NAMALWA (cell line): ENCODE measurements around the gene IFNG-AS1.
A peak's percentile ranks its signal among the peaks of the same experiment; 100 is the strongest.

Experiments
- DNase-seq: peaks from one replicate; pipeline ENCODE4 v3.0.0-alpha.2; 2015; ENCODE audit warnings: low spot score

IFNG-AS1 gene

DNA sequence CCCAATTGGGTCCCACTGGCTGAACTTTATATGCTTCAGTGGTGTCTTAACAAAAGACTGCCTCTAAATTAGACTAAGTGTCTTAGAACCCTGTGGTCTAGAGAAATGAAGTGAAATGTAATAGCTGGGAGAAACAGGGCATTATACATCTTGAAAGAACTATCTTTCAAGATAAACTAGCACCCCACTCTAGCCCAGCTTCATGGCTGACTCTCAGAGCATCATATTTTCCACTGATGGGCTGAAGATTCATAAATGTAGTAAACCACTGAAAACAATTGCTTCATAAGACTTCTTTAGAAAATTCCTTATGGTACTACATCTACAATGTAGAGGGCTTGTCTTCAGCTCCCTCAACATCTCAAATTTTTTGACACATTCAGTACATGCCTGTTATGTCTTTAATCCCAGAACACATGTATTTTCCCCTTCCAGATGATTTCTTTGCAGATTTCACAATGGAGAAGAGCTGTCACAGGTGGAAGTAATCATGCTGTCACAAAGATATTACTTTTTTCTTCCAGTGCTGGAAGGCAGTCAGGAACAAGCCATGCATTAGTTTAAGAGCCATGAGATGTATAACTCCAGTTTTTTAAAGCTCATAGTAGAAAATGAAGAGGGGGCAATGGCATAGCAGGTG lies 48.5 kb downstream of the IFNG-AS1 start:
- DNase-seq = no peak

DNA sequence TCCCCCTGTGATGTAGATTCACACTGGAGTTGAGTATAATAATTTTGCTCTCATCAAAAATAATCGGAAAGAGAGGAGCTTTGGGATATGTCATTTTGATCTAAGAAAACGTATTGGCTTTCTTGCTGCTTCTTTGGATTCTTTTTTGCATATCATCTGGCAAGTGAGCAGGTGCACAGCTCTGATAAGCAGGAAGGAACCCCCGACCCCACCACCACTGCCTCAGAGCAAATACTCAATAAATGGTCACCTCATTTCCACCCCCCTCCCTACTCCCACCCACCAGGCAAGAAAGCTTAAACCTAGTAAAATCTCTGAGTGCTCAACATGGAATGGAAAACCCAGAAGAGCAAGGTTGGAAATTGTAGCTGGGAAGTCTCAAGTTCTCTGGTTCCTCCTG lies 49.4 kb downstream of the IFNG-AS1 start:
- no peak for DNase-seq

DNA sequence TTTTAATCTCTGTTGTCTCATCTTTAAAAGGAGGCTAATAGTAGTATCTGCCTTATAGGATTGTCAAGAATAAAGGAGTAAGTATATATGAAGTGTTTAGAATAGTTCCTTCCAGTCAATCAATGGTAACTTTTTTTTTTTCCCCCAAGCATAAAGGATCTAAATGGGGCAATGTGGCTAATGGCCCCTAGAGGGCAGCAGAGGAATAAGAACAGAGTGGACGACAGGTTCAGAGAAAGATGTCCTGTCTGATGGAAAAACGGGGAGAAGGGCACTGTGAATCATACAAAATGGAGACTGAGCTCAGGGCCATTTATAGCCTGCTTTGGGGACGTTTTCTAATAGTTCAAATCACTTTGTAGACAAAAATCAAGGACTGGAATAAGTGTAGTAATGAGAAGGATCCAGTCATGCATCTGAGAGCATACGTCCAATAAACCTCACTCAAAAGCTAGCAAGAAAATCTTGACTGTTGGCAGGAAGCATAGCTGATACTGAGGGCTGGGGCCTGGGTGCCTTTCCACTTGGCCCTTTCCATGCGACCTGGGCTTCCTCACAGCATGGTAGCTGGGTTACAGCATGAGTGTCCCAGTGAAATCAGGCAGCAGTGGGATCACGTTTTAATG lies 51.3 kb downstream of the IFNG-AS1 start:
- DNase-seq = peak; percentile 85

DNA sequence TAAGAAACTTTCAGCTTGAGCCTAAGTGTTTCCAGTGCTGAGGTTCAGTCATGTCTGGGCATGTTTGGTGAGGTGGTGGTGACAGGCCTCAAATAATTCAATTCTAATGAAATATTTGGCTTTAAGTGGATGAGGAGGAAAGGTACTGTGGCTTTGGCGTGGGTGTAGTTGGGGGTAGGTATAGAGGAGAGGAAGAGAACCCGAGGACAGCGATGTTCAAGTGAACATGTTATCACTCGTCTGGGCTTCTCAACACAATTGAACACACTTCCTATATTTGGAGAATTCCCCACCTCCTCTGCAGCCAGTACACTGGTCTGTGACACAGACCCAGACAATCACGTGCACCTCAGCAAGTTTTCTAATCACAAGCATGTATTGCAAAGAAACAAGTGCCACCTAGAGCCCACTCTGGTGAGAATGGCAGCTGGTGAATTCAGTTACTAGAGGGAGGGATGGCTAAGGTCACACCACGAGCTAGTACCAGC lies 53.0 kb downstream of the IFNG-AS1 start:
- DNase-seq = peak; percentile 15

DNA sequence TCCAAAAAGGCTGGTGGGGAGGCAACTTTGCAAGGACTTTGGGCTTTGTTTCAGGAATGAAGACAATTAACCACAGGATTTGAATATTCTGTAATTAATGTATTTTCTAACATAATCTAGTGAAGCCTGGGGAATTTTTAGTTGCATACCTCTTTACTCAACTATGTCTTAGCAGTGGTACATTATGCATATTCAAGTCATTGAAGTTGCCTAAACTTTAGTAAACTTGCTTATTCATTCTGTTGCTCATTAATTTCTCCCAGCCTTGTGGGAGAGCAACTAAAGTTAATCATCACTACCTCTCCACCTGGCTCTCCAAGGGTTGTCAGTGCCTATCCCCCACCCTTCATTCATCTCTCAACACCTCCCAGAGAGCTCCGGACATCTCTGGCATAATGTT lies 54.2 kb downstream of the IFNG-AS1 start:
- no peak for DNase-seq

DNA sequence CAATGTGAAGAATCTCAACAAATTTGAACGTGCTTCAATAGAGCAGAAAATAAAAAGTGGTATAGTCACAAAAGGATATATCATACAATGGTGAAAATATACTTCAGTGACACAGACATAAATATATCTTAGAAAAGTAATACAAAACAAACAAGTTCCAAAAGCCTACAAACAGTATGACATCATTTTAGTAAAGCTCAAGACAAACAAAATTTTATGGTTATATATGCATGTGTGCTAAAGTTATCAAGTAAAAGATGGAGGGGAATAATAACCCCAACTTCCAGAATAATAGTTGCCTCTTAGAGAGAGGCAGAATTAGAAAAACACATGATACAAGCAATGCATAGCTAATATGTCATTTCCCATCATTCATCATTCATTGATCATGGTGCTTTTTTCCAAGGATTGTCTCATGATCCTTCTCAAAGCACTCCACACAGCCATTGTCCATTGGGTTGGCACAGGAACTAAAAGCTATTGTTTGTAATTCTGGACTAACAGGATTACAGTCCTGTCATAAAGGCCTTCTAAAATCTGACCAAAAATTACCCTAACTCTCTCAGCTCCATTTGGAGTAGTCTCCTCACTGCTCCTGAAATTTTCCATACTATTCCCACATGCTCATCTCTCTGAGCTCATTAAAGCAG lies 59.5 kb downstream of the IFNG-AS1 start:
- DNase-seq = no peak

DNA sequence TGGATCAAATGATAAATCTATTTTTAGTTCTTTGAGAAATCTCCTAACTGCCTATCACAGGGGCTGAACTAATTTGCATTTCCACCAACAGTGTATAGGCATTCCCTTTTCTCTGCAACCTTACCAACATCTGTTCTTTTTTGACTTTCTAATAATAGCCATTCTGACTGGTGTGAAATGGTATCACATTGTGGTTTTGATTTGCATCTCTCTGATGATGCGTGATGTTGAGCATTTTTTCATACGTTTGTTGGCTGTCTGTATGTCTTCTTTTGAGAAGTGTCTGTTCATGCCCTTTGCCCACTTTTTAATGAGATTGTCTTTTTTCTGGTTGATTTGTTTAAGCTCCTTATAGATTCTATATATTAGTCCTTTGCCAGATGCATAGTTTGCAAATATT lies 67.1 kb downstream of the IFNG-AS1 start:
- peak; percentile 90 for DNase-seq

DNA sequence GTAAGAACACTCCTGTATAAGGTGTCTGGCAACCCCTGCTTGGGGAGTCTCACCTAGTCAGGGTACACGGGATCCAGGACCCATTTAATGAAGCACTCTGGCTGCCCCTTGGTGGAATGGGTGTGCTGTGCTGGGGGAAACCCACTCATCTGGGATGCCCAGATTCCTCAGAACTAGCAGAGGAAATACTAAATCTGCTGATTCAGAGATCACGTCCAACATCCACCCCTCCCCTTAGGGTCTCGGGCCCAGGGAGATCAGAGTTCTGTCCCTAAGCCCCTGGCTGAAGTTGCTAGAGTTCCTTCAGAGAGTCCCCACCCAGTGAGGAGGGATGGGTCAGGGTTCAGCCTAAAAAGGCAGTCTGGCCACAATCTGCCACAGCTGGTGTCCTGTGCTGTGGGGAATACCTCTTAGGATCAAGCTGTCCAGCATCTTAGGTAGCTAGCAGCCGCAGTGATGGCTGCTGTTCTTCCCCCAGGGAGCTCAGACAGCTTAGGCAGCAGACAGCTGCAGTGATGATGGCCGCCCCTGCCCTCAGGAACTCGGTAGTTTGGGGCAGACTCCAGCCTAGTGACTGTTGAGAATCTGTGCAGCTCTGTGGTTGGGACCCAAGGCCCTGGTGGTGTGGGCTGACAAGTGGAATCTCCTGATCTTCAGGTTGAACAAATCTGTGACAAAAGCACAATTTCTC lies 74.8 kb downstream of the IFNG-AS1 start:
- DNase-seq = no peak

DNA sequence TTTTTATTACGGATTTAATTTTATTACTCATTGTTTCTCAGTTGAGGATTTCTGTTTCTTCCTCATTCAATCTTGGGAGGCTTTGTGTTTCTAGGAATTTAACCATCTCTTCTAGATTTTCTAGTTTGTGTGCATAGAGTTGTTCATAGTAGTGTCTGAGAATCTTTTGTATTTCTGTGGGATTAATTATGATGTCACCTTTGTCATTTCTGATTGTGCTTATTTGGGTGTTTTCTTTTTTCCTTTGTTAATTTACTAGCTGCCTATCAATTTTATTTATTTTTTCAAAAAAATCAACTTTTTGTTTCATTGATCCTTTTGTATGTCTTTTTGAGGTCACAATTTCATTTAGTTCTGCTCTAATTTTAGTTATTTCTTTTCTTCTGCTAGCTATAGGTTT lies 75.9 kb downstream of the IFNG-AS1 start:
- no peak for DNase-seq

DNA sequence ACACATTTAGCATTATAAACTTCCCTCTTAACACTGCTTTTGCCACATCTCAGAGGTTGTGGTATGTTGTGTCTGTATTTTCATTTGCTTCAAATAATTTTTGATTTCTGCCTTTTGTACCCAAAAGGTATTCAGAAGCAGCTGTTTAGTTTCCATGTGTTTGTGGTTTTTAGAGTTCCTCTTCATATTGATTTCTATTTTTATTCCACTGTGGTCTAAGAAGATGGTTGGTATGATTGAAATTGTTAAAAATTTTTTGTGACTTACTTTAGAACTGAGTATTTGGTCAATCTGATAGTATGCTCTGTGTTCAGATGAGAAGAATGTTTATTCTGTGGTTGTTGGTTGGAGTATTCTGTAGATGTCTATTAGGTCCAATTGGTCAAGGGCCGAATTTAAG lies 76.4 kb downstream of the IFNG-AS1 start:
- no peak for DNase-seq

DNA sequence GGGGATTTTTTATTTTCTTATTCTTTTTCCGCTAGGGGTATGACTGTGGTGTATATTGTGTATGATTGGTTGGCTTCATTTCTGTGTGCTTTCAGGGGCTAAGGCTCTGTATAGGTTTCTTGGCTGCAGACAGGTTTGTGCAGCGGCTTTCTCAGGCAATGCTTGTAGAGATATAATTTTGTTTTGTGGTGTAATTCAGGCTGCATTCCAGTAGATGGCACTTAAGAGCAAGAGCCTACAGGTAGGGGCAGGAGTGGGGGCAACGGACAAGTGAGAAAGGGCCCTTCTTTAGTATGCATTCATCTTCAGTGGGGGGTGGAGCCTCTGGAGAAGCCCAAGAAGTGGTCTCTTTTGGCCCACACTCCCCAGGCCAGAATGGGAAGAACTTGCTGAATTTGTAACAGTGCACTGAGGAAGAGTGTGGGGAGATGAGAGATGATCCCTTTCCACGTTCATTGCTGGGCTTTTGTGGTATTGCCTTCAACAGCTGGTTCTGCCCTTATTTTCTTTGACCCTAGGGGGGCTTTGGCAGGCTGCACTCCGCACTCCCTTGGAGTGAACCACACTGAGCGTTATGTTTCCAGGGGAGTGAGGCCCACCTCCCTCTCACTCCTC lies 78.6 kb downstream of the IFNG-AS1 start:
- peak; percentile 62 for DNase-seq

DNA sequence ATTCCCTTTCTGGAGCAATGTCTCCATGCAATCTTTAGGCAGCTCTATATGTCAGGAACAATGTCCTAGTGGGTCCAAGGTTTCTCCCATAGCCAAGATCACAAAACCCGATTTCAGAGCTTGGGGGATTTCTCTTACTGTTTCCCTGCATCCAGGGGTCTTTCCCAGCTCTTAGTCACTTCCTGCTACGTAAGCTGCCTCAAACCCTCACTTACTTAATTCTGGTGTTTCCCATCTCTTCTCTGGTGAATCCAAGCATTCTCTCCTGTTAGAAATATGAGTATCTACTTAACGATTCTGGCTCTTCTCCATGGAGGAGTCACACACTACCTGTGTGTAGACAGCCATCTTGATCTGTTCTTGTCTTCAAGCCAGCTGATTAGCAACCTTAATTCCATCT lies 80.0 kb downstream of the IFNG-AS1 start:
- DNase-seq = no peak
